Endothelial cell of umbilical vein (primary cell): ENCODE results near the gene ZNF879. TPM values are rescaled to one million over a fixed set of nuclear protein-coding genes. Genes with fewer than 3 reads are reported as not detected.

Experiments
- BruUV-seq: library from RNA; stranded (reverse); fragments of 400-500 nt; replicated peaks from 2 replicates; lab custom pipeline; 2021; lab: Mats Ljungman, UMichigan
- CTCF ChIA-PET: fragments of 300-600, 350-600 bp; sonication (Branson Sonifier 250); formaldehyde crosslinking; loops from one replicate; lab custom pipeline; 2021; ENCODE audit warnings: antibody characterized with exemption, inconsistent platforms; lab: Charles Lee
- POLR2A ChIA-PET: fragments of 300-600, 350-600 bp; sonication (Branson Sonifier 250); formaldehyde crosslinking; loops from one replicate; lab custom pipeline; 2021; ENCODE audit warnings: antibody characterized with exemption, inconsistent platforms; lab: Charles Lee
- DNase-seq: peaks from one replicate; pipeline ENCODE4 v3.0.0-alpha.2; 2011; ENCODE audit warnings: low read depth, low spot score
- FAIRE-seq: peaks from 2 replicates; lab custom pipeline; 2011; peaks lifted over from hg19 to GRCh38; lab: Jason Lieb, UNC
- H2AFZ ChIP-seq: 2 replicates; pipeline ENCODE4 v1.6.0; 2012; ENCODE audit warnings: low read depth, low read length, control low read depth, inconsistent platforms
- H3K27ac ChIP-seq: 2 replicates; pipeline ENCODE4 v1.5.1; 2011; ENCODE audit warnings: low read depth, mild to moderate bottlenecking, control low read depth, low read length, moderate library complexity; ENCODE audit not compliant: insufficient read depth
- H3K27me3 ChIP-seq, 2 experiments: 2 replicates each; pipeline versions ENCODE4 v1.6.0 to v1.6.1; 2011; ENCODE audit warnings: low read length in 2 of 2, mixed read lengths in 1 of 2; ENCODE audit not compliant: control insufficient read depth in 2 of 2, insufficient read depth in 2 of 2
- H3K36me3 ChIP-seq, 2 experiments: 2 replicates in 1 of 2; 3 replicates in 1 of 2; pipeline ENCODE4 v1.5.1; 2011; ENCODE audit warnings: low read length in 2 of 2, mild to moderate bottlenecking in 1 of 2, moderate library complexity in 1 of 2; ENCODE audit not compliant: control insufficient read depth in 2 of 2, insufficient read depth in 2 of 2; ENCODE audit errors: extremely low read depth in 1 of 2
- H3K4me1 ChIP-seq: 3 replicates; pipeline ENCODE4 v1.5.1; 2011; ENCODE audit warnings: mild to moderate bottlenecking, low read length; ENCODE audit not compliant: control insufficient read depth, insufficient read depth; ENCODE audit errors: extremely low read depth
- H3K4me2 ChIP-seq: 2 replicates; pipeline ENCODE4 v1.6.1; 2011; ENCODE audit warnings: low read length, control low read depth, mixed read lengths; ENCODE audit not compliant: insufficient read depth
- H3K4me3 ChIP-seq, 3 experiments: fragments of 200-600 bp in 1 of 3; sonication (generic), shearing (Covaris generic) in 1 of 3; replicated peaks in 1 of 3; 2 replicates each; pipeline ENCODE4 v1.5.1; 2011 to 2016; ENCODE audit warnings: control low read depth in 3 of 3, low read length in 3 of 3, mild to moderate bottlenecking in 2 of 3, inconsistent platforms in 1 of 3, low read depth in 1 of 3, moderate library complexity in 1 of 3; ENCODE audit not compliant: insufficient read depth in 1 of 3
- H3K79me2 ChIP-seq: 2 replicates; pipeline ENCODE4 v1.6.0; 2012; ENCODE audit warnings: low read length, inconsistent platforms; ENCODE audit not compliant: control insufficient read depth, insufficient read depth
- H3K9ac ChIP-seq: replicated peaks from 2 replicates; pipeline ENCODE3; 2011; ENCODE audit warnings: low read length, control low read depth; ENCODE audit not compliant: insufficient read depth; ENCODE audit errors: extremely low read depth
- H3K9me1 ChIP-seq: replicated peaks from 3 replicates; pipeline ENCODE4 v1.6.0; 2011; ENCODE audit warnings: mild to moderate bottlenecking, low read length; ENCODE audit not compliant: control insufficient read depth, insufficient read depth; ENCODE audit errors: extremely low read depth
- H3K9me3 ChIP-seq: replicated peaks from 2 replicates; pipeline ENCODE4 v1.5.1; 2012; ENCODE audit warnings: low read length, inconsistent platforms; ENCODE audit not compliant: control insufficient read depth, insufficient read depth
- H4K20me1 ChIP-seq: replicated peaks from 2 replicates; pipeline ENCODE3; 2011; ENCODE audit warnings: mild to moderate bottlenecking, low read length; ENCODE audit not compliant: control insufficient read depth, insufficient read depth; ENCODE audit errors: extremely low read depth
- EZH2 ChIP-seq: IDR thresholded peaks from 2 replicates; pipeline ENCODE4 v1.6.1; 2012; ENCODE audit warnings: borderline replicate concordance, low read depth, mild to moderate bottlenecking, moderate library complexity, low read length, inconsistent platforms; ENCODE audit not compliant: severe bottlenecking
- FOS ChIP-seq: IDR thresholded peaks from 2 replicates; pipeline ENCODE4 v1.6.1; 2011; ENCODE audit warnings: mild to moderate bottlenecking, low read length, moderate library complexity, borderline replicate concordance; ENCODE audit not compliant: insufficient read depth
- GATA2 ChIP-seq: IDR thresholded peaks from 2 replicates; pipeline ENCODE4 v1.7.0; 2011; ENCODE audit warnings: low read depth, mild to moderate bottlenecking, moderate library complexity, mixed read lengths, low read length; ENCODE audit not compliant: insufficient read length, insufficient read depth
- MYC ChIP-seq: IDR thresholded peaks from one replicate; pipeline ENCODE4 v1.6.1; 2011; ENCODE audit warnings: mild to moderate bottlenecking, low read depth, low read length
- POLR2AphosphoS5 ChIP-seq: IDR thresholded peaks from 2 replicates; pipeline ENCODE4 v1.6.1; 2012; ENCODE audit warnings: low read depth, mild to moderate bottlenecking, control low read depth, low read length, moderate library complexity; ENCODE audit not compliant: insufficient read depth
- dilution Hi-C: fragments of 300-500 bp; cut with MboI; formaldehyde crosslinking; loops from one replicate; pipeline ENCODE4 v1.15.0; 2019; ENCODE audit warnings: low sequenced_read_pairs; ENCODE audit not compliant: extremely low pct_ligation_motif_present
- intact Hi-C: fragments of 100-400 bp; cut with micrococcal nuclease; formaldehyde crosslinking; loops from one replicate; pipeline ENCODE4 v1.10.0; 2022
- polyA plus RNA-seq, 4 experiments: library from polyadenylated mRNA; depleted of rRNA in 3 of 4; stranded (reverse) in 3 of 4; unstranded in 1 of 4; fragments of >200 nt; gene quantifications; 2 replicates each; pipeline versions ENCODE4 v1.2.1 to v1.2.3, GENCODE V29; 2011 to 2012; ENCODE audit warnings: missing spikeins in 1 of 4
- total RNA-seq: library from RNA; stranded (reverse); gene quantifications from 2 replicates; pipeline ENCODE4 v1.2.3, GENCODE V29; 2021
- TF ChIP-seq, protein P1 (sequence below): IDR thresholded peaks from 2 replicates; pipeline ENCODE4 v1.6.1; 2011; ENCODE audit not compliant: insufficient read depth, insufficient read length
- TF ChIP-seq, protein P2 (sequence below), 2 donors: IDR thresholded peaks; 1 replicate in 1 of 2; 2 replicates in 1 of 2; pipeline ENCODE4 v1.5.1; 2011; ENCODE audit warnings: low read length in 2 of 2, mild to moderate bottlenecking in 2 of 2, moderate library complexity in 2 of 2, control low read depth in 1 of 2, inconsistent platforms in 1 of 2, low read depth in 1 of 2; ENCODE audit not compliant: insufficient read depth in 1 of 2; ENCODE audit errors: extremely low read depth in 1 of 2

The ZNF879 gene
- total and polyA plus RNA-seq, 2 donors (not counting 3 experiments of a cell fraction or from before 2014, with no cell fraction given) = 2.4 to 2.7 TPM

DNA sequence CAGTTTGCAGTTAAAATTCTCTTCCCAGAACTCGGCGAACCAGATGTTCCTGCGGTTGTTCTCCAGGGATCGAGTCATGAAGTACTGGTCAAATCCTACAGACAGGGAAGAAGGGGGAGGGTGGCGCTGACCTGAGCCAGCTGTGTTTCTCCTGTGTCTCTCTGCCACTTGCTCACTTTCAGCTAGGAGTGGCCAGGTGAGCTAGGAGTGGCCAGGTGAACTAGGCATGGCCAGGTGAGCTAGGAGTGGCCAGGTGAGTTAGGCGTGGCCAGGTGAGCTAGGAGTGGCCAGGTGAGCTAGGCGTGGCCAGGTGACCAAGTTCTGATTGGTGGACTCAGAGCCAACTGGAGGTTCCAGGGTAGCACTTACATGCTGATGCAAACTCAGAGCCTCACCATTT, 34.3 kb upstream of the ZNF879 start:
- dilution Hi-C loops (no loop called here), intact Hi-C loops (no loop called here)
- BruUV-seq = no TSS peak
- DNase-seq (no peak), FAIRE-seq (no peak)
- TF ChIP-seq FOS (no peak), EZH2 (no peak)
- Histone ChIP-seq H3K9me3 (peaks cover 4% of the 10 kb centered on the region), H3K27me3 (no peaks in the 10 kb centered on the region), H2AFZ (no peak overlapping the region), H3K4me2 (no peak overlapping the region), H3K36me3 (no peaks in the 10 kb centered on the region), H3K4me3 (no peak overlapping the region), H4K20me1 (no peaks in the 10 kb centered on the region), H3K9me1 (no peaks in the 10 kb centered on the region), H3K79me2 (no peaks in the 10 kb centered on the region), H3K9ac (no peak overlapping the region), H3K27ac (no peak overlapping the region), H3K4me1 (no peaks in the 10 kb centered on the region)
- ChIA-PET CTCF (no interaction called here), POLR2A (no interaction called here)

DNA sequence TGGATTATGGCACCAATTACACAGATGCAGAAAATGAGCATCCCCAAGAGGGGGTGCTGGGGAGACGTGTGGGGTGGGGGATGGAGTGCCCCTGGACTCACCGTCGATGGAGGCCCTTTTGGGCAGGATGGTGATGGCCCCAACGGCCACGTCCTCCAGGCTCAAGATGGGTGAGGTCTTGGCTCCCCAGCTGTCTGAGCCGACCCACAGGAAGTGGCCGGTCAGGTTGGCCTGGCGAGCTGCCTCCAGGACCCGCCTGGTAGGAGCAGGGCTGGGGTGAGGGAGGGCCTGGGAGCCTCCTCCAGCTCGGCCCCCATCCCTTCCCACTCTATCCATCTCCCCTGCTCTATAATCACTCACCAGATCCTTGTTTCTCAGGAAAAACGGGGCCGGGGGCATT, 33.1 kb upstream of the ZNF879 start:
- H3K27ac ChIP-seq = no peak overlapping the region
- CTCF ChIA-PET = no interaction called here
- FAIRE-seq = no peak
- no peak overlapping the region for H2AFZ ChIP-seq
- H3K9ac ChIP-seq = no peak overlapping the region
- TF ChIP-seq POLR2AphosphoS5 (no peak), MYC (no peak), GATA2 (no peak)
- TF ChIP-seq, protein P1, sequence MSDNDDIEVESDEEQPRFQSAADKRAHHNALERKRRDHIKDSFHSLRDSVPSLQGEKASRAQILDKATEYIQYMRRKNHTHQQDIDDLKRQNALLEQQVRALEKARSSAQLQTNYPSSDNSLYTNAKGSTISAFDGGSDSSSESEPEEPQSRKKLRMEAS = no peak
- TF ChIP-seq, protein P2, sequence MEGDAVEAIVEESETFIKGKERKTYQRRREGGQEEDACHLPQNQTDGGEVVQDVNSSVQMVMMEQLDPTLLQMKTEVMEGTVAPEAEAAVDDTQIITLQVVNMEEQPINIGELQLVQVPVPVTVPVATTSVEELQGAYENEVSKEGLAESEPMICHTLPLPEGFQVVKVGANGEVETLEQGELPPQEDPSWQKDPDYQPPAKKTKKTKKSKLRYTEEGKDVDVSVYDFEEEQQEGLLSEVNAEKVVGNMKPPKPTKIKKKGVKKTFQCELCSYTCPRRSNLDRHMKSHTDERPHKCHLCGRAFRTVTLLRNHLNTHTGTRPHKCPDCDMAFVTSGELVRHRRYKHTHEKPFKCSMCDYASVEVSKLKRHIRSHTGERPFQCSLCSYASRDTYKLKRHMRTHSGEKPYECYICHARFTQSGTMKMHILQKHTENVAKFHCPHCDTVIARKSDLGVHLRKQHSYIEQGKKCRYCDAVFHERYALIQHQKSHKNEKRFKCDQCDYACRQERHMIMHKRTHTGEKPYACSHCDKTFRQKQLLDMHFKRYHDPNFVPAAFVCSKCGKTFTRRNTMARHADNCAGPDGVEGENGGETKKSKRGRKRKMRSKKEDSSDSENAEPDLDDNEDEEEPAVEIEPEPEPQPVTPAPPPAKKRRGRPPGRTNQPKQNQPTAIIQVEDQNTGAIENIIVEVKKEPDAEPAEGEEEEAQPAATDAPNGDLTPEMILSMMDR (IDR thresholded peaks at IDR 0.05; ENCODE audit: extremely low read depth in 1 of 2, insufficient read depth in 1 of 2, low read depth in 1 of 2, low read length in 2 of 2) = no peak
- no peak overlapping the region for H3K4me2 ChIP-seq
- no TSS peak for BruUV-seq
- no peaks in the 10 kb centered on the region for H4K20me1 ChIP-seq
- H3K9me1 ChIP-seq = no peaks in the 10 kb centered on the region
- H3K36me3 ChIP-seq = no peaks in the 10 kb centered on the region
- peaks cover 4% of the 10 kb centered on the region for H3K9me3 ChIP-seq
- dilution Hi-C loops = no loop called here
- intact Hi-C loops = no loop called here
- no peak for DNase-seq
- H3K27me3 ChIP-seq = no peaks in the 10 kb centered on the region
- POLR2A ChIA-PET = no interaction called here
- no peak overlapping the region for H3K4me3 ChIP-seq
- H3K4me1 ChIP-seq = no peaks in the 10 kb centered on the region
- no peaks in the 10 kb centered on the region for H3K79me2 ChIP-seq
